IgD-negative memory B cell (primary cell): Measurements from ENCODE around the gene FBXL17. TPM values are rescaled to one million over a fixed set of nuclear protein-coding genes. Genes with fewer than 3 reads are reported as not detected.

Experiments
- H3K27ac Mint-ChIP-seq, 3 donors: one replicate each; pipeline ENCODE4 v1.8.0; 2020 to 2022; ENCODE audit warnings: mild to moderate bottlenecking in 3 of 3, mixed read lengths in 3 of 3, moderate library complexity in 1 of 3
- H3K27me3 Mint-ChIP-seq: one replicate; pipeline ENCODE4 v1.8.0; 2021; ENCODE audit warnings: mixed read lengths
- H3K36me3 Mint-ChIP-seq: one replicate; pipeline ENCODE4 v1.8.0; 2020; ENCODE audit warnings: mild to moderate bottlenecking, mixed read lengths
- H3K4me1 Mint-ChIP-seq, 3 donors: one replicate each; pipeline ENCODE4 v1.8.0; 2020 to 2022; ENCODE audit warnings: mixed read lengths in 3 of 3, mild to moderate bottlenecking in 1 of 3
- H3K4me3 Mint-ChIP-seq, 4 donors: one replicate each; pipeline ENCODE4 v1.8.0; 2020 to 2022; ENCODE audit warnings: mild to moderate bottlenecking in 4 of 4, mixed read lengths in 4 of 4, moderate library complexity in 3 of 4
- H3K9me3 Mint-ChIP-seq, 3 donors: one replicate each; pipeline ENCODE4 v1.8.0; 2020 to 2021; ENCODE audit warnings: mixed read lengths in 3 of 3, mild to moderate bottlenecking in 1 of 3
- polyA plus RNA-seq: library from polyadenylated mRNA; unstranded; fragments of 300-500 nt; fragmentation: Illumina TruSeq; gene quantifications from one replicate; pipeline ENCODE4 v1.2.3, GENCODE V29; 2021

FBXL17 gene
- polyA plus RNA-seq, 1 donor from 2014 or later = 4.7 TPM

DNA sequence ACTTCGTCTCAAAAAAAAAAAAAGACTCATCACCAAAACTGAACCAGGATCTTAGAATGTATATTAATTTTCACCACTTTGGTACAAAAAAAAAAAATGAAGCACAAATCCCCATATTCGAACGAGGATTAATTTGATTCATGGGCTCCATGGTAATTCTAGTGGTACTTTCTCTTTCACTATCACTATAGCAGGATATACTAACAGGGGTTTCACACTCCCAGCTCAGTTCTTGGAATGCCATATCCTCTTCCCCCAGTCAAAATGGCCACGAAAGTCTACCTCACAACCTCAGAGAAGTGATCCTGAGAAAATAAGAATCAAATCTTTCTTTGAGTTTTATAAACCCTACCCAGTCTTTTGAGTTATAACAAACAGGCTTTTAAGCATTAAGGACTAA lies 235.7 kb downstream of the FBXL17 start:
- Mint-ChIP-seq H3K36me3 (peaks cover 7% of the 10 kb centered on the region), H3K27ac (no peak overlapping the region), H3K4me3 (no peak overlapping the region), H3K9me3 (no peaks in the 10 kb centered on the region), H3K4me1 (peaks cover 0 to 3% (median 2%) of the 10 kb centered on the region in 3 donors), H3K27me3 (no peaks in the 10 kb centered on the region)

DNA sequence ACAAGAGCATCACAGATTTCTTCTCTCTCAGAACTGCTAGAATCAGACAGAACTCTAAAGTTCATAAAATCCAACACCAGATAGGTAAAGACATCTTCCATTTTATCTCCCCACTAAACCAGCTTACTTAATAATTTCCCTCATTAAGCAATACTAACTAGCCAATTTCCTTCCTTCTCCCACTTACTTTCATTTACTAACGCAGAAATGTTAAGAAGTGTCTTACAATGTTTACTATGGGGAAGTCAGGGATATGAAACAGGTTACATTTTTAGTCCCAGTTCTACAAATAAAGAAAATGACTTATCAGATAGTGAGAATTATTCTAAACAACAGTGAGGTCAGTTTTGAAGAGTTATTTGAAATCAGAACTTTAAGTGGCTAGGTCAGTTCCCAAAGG lies 236.5 kb downstream of the FBXL17 start:
- Mint-ChIP-seq H3K4me1 (peaks cover 0 to 3% (median 2%) of the 10 kb centered on the region in 3 donors), H3K27me3 (no peaks in the 10 kb centered on the region), H3K27ac (no peak overlapping the region), H3K36me3 (peaks cover 3% of the 10 kb centered on the region), H3K9me3 (no peaks in the 10 kb centered on the region), H3K4me3 (no peak overlapping the region)

DNA sequence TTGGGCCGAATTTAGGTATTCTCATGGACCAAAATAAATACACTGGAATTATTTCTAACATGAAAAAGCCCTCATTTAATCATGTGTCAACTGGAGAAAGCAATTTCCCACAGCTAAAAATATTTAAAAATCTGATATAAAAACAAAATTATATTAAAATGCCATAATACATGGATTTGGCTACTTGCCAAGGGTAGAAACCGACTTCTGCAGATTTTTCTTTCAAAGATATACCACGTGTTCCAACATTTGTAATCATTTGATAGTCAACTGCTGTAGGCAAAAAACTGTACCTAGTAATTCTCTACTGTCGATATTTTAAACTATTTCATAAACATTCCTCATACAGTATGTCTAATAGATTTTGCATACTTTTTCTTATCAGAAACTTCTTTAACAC lies 237.6 kb downstream of the FBXL17 start:
- H3K9me3 Mint-ChIP-seq = no peaks in the 10 kb centered on the region
- H3K36me3 Mint-ChIP-seq = peaks cover 3% of the 10 kb centered on the region
- H3K27ac Mint-ChIP-seq = no peak overlapping the region
- peaks cover 0 to 2% (median 1%) of the 10 kb centered on the region in 3 donors for H3K4me1 Mint-ChIP-seq
- H3K4me3 Mint-ChIP-seq = no peak overlapping the region
- no peaks in the 10 kb centered on the region for H3K27me3 Mint-ChIP-seq

DNA sequence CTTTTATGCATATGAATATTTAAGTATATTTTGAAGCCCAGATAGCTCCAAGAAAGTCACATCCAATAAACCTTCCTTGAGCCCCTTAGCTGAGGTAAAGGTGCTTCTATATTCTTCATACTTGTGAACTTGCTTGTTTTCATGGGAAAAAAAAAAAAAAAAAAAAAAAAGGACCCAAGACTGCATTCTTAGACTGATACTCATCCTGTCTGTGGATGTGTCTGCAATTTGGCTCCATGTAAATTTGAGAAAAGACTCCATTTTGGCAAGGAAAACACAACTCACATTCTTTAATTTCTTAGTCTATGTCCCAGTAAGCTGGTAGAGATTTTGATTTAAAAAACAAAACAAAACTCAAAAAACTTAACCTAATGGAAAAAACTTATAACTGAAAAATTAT lies 238.3 kb downstream of the FBXL17 start:
- H3K36me3 Mint-ChIP-seq = peaks cover 3% of the 10 kb centered on the region
- no peaks in the 10 kb centered on the region for H3K27me3 Mint-ChIP-seq
- H3K4me3 Mint-ChIP-seq = no peak overlapping the region
- H3K27ac Mint-ChIP-seq = no peak overlapping the region
- H3K9me3 Mint-ChIP-seq = no peaks in the 10 kb centered on the region
- peaks cover 0 to 2% (median 0%) of the 10 kb centered on the region in 3 donors for H3K4me1 Mint-ChIP-seq

DNA sequence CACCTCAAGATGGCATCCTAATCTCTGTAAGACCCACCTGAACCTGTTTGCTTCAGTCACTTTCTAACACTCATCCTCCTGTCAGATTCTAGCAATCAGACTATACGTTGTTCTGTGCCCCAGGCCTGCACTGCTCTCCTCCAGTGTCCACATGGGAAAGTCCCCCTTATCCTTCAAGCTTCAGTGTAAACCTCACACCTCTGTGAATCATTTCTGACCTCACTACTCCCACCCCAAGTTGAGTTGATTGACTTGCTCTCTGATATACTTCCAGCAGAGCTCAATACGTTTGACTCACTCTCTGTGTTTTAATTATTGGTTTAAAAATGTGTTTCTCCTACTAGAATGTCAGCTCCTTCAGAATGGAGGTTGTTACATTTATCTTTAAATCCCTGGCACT lies 240.2 kb downstream of the FBXL17 start:
- Mint-ChIP-seq H3K27me3 (no peaks in the 10 kb centered on the region), H3K36me3 (no peaks in the 10 kb centered on the region), H3K4me1 (peaks cover 0 to 2% (median 0%) of the 10 kb centered on the region in 3 donors), H3K9me3 (no peaks in the 10 kb centered on the region), H3K27ac (no peak overlapping the region), H3K4me3 (no peak overlapping the region)

DNA sequence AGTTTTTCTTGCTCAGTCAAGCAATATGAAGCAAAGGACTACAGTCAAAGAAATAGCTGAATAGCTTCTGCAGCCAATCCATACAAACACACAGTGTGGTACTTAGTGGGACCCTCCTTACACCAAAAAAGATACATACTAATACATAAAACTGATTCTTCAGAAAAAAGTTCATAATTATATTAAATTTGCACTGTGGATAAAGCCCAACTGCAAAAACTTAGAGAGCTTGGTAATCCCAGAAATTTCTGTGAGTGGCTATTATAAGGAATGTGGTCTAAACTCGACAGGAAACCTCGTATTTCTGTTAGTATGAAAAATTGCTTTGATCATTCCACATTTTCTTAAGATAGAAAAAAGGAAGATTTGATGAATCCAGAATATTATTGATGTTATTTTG lies 245.4 kb downstream of the FBXL17 start:
- Mint-ChIP-seq H3K9me3 (no peaks in the 10 kb centered on the region), H3K27ac (no peak overlapping the region), H3K4me1 (no peaks in the 10 kb centered on the region), H3K27me3 (no peaks in the 10 kb centered on the region), H3K4me3 (no peak overlapping the region), H3K36me3 (no peaks in the 10 kb centered on the region)

DNA sequence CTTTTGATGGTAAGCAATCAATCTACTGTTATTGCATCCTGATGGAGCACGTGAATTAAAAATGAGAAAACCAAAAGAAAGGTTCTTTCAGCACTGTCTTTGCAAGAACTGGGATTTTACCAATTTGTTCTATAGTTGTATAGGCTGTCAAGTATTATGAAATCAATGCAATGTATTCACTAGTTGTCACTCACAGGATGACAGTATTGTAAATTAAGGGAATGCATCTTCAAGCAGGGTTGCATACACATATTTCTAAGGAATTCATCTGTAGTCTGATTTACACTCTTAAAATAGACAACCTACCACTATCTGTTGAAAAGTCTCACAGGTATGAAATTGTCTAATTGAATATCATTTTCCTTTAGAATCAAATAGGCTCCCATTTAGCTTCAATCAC lies 252.8 kb downstream of the FBXL17 start:
- H3K9me3 Mint-ChIP-seq = no peaks in the 10 kb centered on the region
- peaks cover 4% of the 10 kb centered on the region for H3K36me3 Mint-ChIP-seq
- peaks cover 0 to 3% (median 0%) of the 10 kb centered on the region in 3 donors for H3K4me1 Mint-ChIP-seq
- no peaks in the 10 kb centered on the region for H3K27me3 Mint-ChIP-seq
- no peak overlapping the region for H3K4me3 Mint-ChIP-seq
- H3K27ac Mint-ChIP-seq = no peak overlapping the region

DNA sequence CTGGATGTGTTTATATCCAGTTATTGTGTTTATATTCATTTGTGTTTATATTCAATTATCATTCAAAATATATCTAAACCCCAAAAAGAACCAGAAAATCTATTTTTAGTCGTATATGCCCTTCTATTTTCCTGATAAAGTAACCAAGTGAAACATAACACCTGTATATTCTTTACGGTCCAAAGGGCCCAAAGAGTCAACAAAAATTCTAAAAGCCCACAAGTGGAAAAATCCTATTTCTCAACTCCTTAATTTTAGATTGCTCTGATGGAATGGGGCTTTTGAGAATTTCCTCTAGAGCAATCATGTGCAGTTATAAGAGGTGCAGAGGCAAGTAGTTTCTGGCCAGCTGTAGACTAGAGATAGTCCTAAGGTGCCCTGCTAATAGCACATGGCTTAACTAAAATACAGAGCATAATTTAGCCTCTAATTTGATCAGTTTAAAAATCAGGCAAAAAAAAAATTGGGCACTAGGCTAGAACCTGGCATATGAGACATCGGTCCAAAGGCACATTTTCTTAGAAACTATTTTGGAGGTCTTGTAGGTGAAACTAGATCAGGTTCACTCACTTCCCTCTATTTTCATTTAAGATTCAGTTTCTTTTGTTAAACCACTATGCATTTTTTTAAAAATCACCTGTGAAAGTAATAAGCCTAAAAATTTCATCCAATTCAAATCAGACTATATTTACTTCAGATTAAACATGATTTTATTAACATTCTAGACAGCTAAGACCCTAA lies 256.0 kb downstream of the FBXL17 start:
- Mint-ChIP-seq H3K9me3 (no peaks in the 10 kb centered on the region), H3K4me3 (no peak overlapping the region), H3K36me3 (peaks cover 4% of the 10 kb centered on the region), H3K4me1 (peaks cover 0 to 3% (median 0%) of the 10 kb centered on the region in 3 donors), H3K27me3 (no peaks in the 10 kb centered on the region), H3K27ac (no peak overlapping the region)

DNA sequence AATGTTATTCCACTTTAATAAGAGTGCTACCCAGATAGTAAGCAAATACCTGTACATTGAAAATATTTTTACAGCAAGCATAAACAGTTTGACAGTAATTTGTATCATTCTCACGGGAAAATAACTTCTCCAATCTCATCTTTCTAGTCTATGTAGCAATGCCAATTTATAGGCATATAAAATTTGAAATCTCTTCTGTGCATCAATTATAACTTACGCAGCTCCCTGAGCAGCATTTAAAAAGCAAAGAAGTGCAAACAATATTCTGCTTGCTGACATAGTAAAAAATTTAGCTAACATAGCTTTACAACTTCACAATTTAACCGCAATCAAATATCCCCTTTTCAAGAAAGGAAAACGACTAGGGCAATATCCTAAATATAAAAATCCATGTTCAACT lies 257.3 kb downstream of the FBXL17 start:
- peaks cover 0 to 3% (median 0%) of the 10 kb centered on the region in 3 donors for H3K4me1 Mint-ChIP-seq
- H3K4me3 Mint-ChIP-seq = no peak overlapping the region
- no peaks in the 10 kb centered on the region for H3K27me3 Mint-ChIP-seq
- no peaks in the 10 kb centered on the region for H3K9me3 Mint-ChIP-seq
- H3K36me3 Mint-ChIP-seq = peaks cover 7% of the 10 kb centered on the region
- H3K27ac Mint-ChIP-seq = no peak overlapping the region

DNA sequence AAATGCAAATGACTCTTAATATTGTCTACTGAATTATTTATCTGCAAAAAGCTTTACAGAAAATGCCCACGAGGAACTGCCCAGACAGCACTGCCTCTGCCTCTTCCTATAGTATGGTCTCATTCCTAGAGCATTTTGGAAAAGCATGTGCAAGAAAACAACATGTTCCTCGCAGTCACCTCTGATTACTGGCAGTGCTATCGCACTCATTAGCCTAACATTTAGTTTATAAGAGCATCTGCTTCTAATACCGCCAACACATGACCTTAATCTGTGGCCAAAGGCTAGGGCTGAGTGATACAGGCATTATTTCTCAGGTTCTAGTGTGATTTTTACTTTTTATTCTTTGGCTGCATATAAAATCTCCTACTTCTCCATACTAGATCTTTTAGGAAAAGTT lies 259.2 kb downstream of the FBXL17 start:
- Mint-ChIP-seq H3K4me3 (no peak overlapping the region), H3K4me1 (no peaks in the 10 kb centered on the region), H3K27ac (no peak overlapping the region), H3K9me3 (no peaks in the 10 kb centered on the region), H3K36me3 (peaks cover 3% of the 10 kb centered on the region), H3K27me3 (no peaks in the 10 kb centered on the region)

DNA sequence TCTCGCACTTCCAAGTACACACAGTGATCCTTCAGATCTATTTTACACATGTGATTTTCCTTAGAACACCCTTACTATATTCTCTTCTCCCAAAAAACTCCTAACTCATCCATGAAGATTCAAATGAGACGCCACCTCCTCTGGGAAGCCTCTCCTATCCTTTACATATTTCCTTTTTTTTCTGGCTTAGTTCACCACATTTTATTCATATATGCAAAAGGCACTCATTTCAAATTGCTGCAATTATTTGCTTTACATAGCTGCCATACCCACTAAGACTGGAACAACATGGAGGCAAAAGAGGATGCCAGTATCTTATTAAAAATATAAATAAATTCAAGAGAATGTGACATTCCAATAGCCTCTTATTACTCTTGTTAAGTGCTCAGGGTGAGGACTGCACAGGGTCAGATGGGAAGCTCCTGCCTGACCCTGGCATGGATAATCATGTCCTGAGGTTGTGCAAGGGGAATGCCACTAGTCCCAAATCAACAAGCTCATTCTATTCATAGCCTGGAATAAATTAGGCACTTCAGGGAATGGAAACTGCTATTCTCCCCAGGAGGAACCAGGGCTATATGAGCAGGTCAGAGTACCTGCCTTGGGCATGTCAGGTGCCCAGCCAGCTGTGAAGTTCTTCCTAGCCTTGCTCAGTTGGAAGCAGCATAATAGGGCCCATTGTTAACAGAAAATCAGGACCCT lies 262.9 kb downstream of the FBXL17 start:
- no peaks in the 10 kb centered on the region for H3K27me3 Mint-ChIP-seq
- peaks cover 0 to 2% (median 0%) of the 10 kb centered on the region in 3 donors for H3K9me3 Mint-ChIP-seq
- H3K27ac Mint-ChIP-seq = no peak overlapping the region
- no peaks in the 10 kb centered on the region for H3K4me1 Mint-ChIP-seq
- peaks cover 12% of the 10 kb centered on the region for H3K36me3 Mint-ChIP-seq
- no peak overlapping the region for H3K4me3 Mint-ChIP-seq

DNA sequence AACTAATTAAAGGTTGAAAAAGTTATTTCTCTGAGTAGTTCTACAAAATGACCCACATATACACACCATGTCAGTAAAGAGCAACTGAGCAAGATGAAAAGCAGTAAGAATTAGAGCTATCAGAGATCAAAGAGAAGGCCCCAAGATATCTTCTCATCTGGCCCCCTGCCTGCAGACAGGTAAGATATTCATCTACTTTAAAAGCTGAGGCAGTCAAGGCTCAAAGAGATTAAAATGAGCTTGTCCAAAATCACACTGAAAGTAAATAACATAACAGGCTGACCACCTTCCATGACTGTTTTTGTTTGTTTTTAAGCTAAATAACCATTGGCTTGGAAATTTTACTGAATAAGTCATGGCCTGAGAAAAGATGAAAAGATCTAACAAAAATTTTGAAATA lies 266.2 kb downstream of the FBXL17 start:
- Mint-ChIP-seq H3K27ac (no peak overlapping the region), H3K4me3 (no peak overlapping the region), H3K4me1 (no peaks in the 10 kb centered on the region), H3K36me3 (peaks cover 22% of the 10 kb centered on the region), H3K9me3 (peaks cover 3 to 10% (median 5%) of the 10 kb centered on the region in 3 donors), H3K27me3 (no peaks in the 10 kb centered on the region)

DNA sequence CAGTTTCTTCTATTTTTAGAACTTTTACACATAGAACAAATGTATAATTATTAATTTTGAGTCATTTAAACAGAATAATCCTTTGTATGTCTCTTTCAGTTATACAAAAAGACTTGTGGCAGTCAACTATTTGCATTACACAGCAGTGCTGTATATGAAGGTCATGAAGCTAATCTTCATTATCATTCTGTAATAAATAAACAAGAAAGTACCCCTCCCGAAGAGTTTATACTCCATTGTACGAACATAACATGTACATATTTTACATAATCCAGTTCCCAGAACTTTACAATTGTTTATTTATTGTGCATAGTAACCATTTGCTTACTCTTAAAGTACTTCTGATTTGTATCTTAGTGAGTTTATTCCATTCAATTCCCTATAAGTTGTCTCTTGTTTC lies 267.9 kb downstream of the FBXL17 start:
- H3K27ac Mint-ChIP-seq = no peak overlapping the region
- H3K4me1 Mint-ChIP-seq = no peaks in the 10 kb centered on the region
- H3K4me3 Mint-ChIP-seq = no peak overlapping the region
- H3K27me3 Mint-ChIP-seq = no peaks in the 10 kb centered on the region
- H3K36me3 Mint-ChIP-seq = peaks cover 19% of the 10 kb centered on the region
- H3K9me3 Mint-ChIP-seq = peaks cover 3 to 10% (median 5%) of the 10 kb centered on the region in 3 donors

DNA sequence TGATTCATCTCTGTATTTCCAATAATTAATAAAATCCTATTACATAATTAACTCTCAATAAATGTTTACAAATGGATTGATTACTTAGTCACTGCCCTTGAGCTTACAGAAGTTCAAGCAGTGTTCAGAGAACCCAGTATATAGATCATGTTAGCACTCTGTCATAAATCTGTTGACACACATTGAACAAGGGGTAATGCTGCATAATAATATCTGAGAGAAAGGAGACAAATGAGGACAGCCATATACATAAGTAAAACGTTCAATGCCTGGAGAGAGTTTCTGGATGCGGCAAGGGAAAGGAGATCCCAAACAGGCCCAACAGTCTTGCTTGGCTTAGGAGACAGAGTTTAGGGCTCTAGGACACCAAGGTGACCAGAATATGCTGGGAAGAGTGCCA lies 270.2 kb downstream of the FBXL17 start:
- peaks cover 5 to 10% (median 5%) of the 10 kb centered on the region in 3 donors for H3K9me3 Mint-ChIP-seq

DNA sequence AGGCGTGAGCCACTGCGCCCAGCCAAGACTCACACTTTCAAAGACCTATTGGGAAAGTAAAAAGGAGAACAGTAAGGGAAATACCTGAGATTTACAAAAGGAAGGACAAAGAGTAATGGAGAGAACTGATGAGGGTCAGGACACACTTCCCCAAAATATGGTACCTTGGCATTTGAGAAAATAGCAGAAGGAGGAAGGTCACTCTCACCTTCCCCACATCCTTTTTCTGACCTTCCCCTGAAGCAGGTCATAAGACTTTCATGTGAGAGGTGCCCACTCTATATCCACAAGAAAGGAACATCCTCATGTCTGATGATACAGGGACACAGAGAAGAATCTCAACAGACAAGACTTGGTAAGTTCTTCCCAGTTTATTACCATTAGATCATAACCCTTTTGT lies 272.8 kb downstream of the FBXL17 start:
- Mint-ChIP-seq H3K27ac (no peak overlapping the region), H3K27me3 (no peaks in the 10 kb centered on the region), H3K4me1 (peaks cover 0 to 1% (median 0%) of the 10 kb centered on the region in 3 donors), H3K9me3 (peaks cover 4 to 10% (median 5%) of the 10 kb centered on the region in 3 donors), H3K4me3 (no peak overlapping the region), H3K36me3 (peaks cover 15% of the 10 kb centered on the region)

More for the DNA sequence above, 270.2 kb downstream of the FBXL17 start:
- Mint-ChIP-seq H3K27me3 (no peaks in the 10 kb centered on the region), H3K36me3 (peaks cover 22% of the 10 kb centered on the region), H3K4me3 (no peak overlapping the region), H3K4me1 (peaks cover 0 to 1% (median 0%) of the 10 kb centered on the region in 3 donors), H3K27ac (no peak overlapping the region)

DNA sequence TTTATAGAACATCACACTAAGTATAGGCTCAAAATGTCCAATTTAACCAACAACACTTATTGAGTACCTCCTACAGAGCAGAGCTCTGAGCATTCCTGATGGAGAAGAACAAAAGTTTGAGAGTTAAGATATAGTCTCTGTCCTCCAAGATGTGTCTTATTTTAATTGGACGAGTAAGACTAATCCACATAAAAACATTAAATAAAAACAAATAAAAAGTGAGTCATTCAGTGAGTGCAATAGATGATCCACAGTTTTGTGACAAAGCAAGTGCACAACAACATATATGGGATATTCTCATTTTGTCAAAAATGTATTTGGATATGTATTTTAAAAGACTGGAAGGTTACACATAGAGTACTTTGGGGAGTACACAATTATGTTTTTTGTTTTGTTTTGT lies 277.4 kb downstream of the FBXL17 start:
- Mint-ChIP-seq H3K36me3 (peaks cover 8% of the 10 kb centered on the region), H3K4me1 (peaks cover 0 to 1% (median 0%) of the 10 kb centered on the region in 3 donors), H3K27ac (no peak overlapping the region), H3K9me3 (peaks cover 0 to 2% (median 0%) of the 10 kb centered on the region in 3 donors), H3K4me3 (no peak overlapping the region), H3K27me3 (no peaks in the 10 kb centered on the region)
